ENCODE measurements around the gene ZNF32. TPM values are rescaled to one million over a fixed set of nuclear protein-coding genes. Genes with fewer than 3 reads are reported as not detected.

ZNF32 gene
- total RNA-seq, 1 donor from 2014 or later, result 25.7 TPM

- Mint-ChIP-seq H3K36me3 (ENCODE audit: low read depth, unreplicated experiment) (peaks cover 7% of the 10 kb centered on the region), H3K4me3 (ENCODE audit: unreplicated experiment) (no peak overlapping the region), H3K27ac (ENCODE audit: unreplicated experiment) (no peak overlapping the region), H3K9me3 (ENCODE audit: unreplicated experiment) (peaks cover 10% of the 10 kb centered on the region), H3K4me1 (ENCODE audit: unreplicated experiment) (peaks cover 5% of the 10 kb centered on the region), H3K27me3 (ENCODE audit: unreplicated experiment) (peaks cover 5% of the 10 kb centered on the region)
- TF ChIP-seq CTCF (IDR thresholded peaks at IDR 0.05; ENCODE audit: unreplicated experiment), result no peak
- no peak for DNase-seq (ENCODE audit: low spot score)
Measured at GRCh38 chr10:43598446-43598845, 50.2 kb downstream of the ZNF32 start.

- Mint-ChIP-seq H3K36me3 (ENCODE audit: low read depth, unreplicated experiment) (peaks cover 7% of the 10 kb centered on the region), H3K4me1 (ENCODE audit: unreplicated experiment) (peaks cover 5% of the 10 kb centered on the region), H3K27ac (ENCODE audit: unreplicated experiment) (no peak overlapping the region), H3K9me3 (ENCODE audit: unreplicated experiment) (peaks cover 14% of the 10 kb centered on the region), H3K4me3 (ENCODE audit: unreplicated experiment) (no peak overlapping the region), H3K27me3 (ENCODE audit: unreplicated experiment) (peaks cover 5% of the 10 kb centered on the region)
- TF ChIP-seq CTCF (IDR thresholded peaks at IDR 0.05; ENCODE audit: unreplicated experiment), result no peak
- DNase-seq (ENCODE audit: low spot score), result no peak
Measured at GRCh38 chr10:43596546-43596945, 52.1 kb downstream of the ZNF32 start.

GRCh38 chr10:43595739-43596298 is 52.9 kb downstream of the ZNF32 start:
- H3K9me3 Mint-ChIP-seq (ENCODE audit: unreplicated experiment), result peaks cover 15% of the 10 kb centered on the region
- H3K36me3 Mint-ChIP-seq (ENCODE audit: low read depth, unreplicated experiment), result peaks cover 7% of the 10 kb centered on the region
- H3K4me1 Mint-ChIP-seq (ENCODE audit: unreplicated experiment), result peaks cover 5% of the 10 kb centered on the region
- no peak overlapping the region for H3K27ac Mint-ChIP-seq (ENCODE audit: unreplicated experiment)
- TF ChIP-seq CTCF (IDR thresholded peaks at IDR 0.05; ENCODE audit: unreplicated experiment), result no peak
- H3K4me3 Mint-ChIP-seq (ENCODE audit: unreplicated experiment), result no peak overlapping the region
- no peak for DNase-seq (ENCODE audit: low spot score)
- H3K27me3 Mint-ChIP-seq (ENCODE audit: unreplicated experiment), result peaks cover 5% of the 10 kb centered on the region

GRCh38 chr10:43594944-43595589 is 53.6 kb downstream of the ZNF32 start:
- Mint-ChIP-seq H3K9me3 (ENCODE audit: unreplicated experiment) (peaks cover 18% of the 10 kb centered on the region), H3K27ac (ENCODE audit: unreplicated experiment) (no peak overlapping the region), H3K4me3 (ENCODE audit: unreplicated experiment) (no peak overlapping the region), H3K27me3 (ENCODE audit: unreplicated experiment) (peaks cover 5% of the 10 kb centered on the region), H3K36me3 (ENCODE audit: low read depth, unreplicated experiment) (peaks cover 7% of the 10 kb centered on the region), H3K4me1 (ENCODE audit: unreplicated experiment) (peaks cover 5% of the 10 kb centered on the region)
- no peak for DNase-seq (ENCODE audit: low spot score)
- TF ChIP-seq CTCF (IDR thresholded peaks at IDR 0.05; ENCODE audit: unreplicated experiment), result no peak

Other genes starting within 250 kb of the ZNF32 start
- 194 TPM for gene HNRNPF, start 239.7 kb downstream of the ZNF32 start, total RNA-seq (ENCODE audit: unreplicated experiment)
- gene ZNF487, start 211.8 kb downstream of the ZNF32 start, total RNA-seq (ENCODE audit: unreplicated experiment), result 3.3 TPM
- 0.90 TPM for gene ZNF239, start 74.3 kb downstream of the ZNF32 start, total RNA-seq (ENCODE audit: unreplicated experiment)
- gene ZNF485, start 42.4 kb downstream of the ZNF32 start, total RNA-seq (ENCODE audit: unreplicated experiment), result 0.90 TPM

Measured in endothelial cell (in vitro differentiated cells).